IPS-18c (cell line): ENCODE data around the gene OPCML.

Experiments used
- H3K4me3 ChIP-seq: 2 replicates; pipeline ENCODE4 v1.7.0; 2013; ENCODE audit warnings: low read depth, mild to moderate bottlenecking, low read length, moderate library complexity; ENCODE audit not compliant: insufficient read depth
- H3K9me3 ChIP-seq: one replicate; pipeline ENCODE4 v1.6.1; 2013; ENCODE audit warnings: mild to moderate bottlenecking, low read length, moderate library complexity; ENCODE audit not compliant: control insufficient read depth, insufficient read depth

The OPCML gene

GRCh38 chr11:132556316-132556715, 976.0 kb downstream of the OPCML start:
- Histone ChIP-seq H3K9me3 (no peaks in the 10 kb centered on the region), H3K4me3 (no peak overlapping the region)

GRCh38 chr11:132555617-132556016, 976.7 kb downstream of the OPCML start:
- Histone ChIP-seq H3K9me3 (no peaks in the 10 kb centered on the region), H3K4me3 (no peak overlapping the region)

GRCh38 chr11:132551016-132551415, 981.3 kb downstream of the OPCML start:
- H3K4me3 ChIP-seq: no peak overlapping the region
- no peaks in the 10 kb centered on the region for H3K9me3 ChIP-seq

- H3K4me3 ChIP-seq: no peak overlapping the region
Observed at GRCh38 chr11:132549561-132549960, 982.7 kb downstream of the OPCML start.

GRCh38 chr11:132549001-132549400, 983.3 kb downstream of the OPCML start:
- no peaks in the 10 kb centered on the region for H3K9me3 ChIP-seq
- no peak overlapping the region for H3K4me3 ChIP-seq

More at GRCh38 chr11:132549561-132549960, 982.7 kb downstream of the OPCML start:
- no peaks in the 10 kb centered on the region for H3K9me3 ChIP-seq

GRCh38 chr11:132544007-132544406, 988.3 kb downstream of the OPCML start:
- no peak overlapping the region for H3K4me3 ChIP-seq
- no peaks in the 10 kb centered on the region for H3K9me3 ChIP-seq

GRCh38 chr11:132541794-132542193, 990.5 kb downstream of the OPCML start:
- no peaks in the 10 kb centered on the region for H3K9me3 ChIP-seq
- H3K4me3 ChIP-seq: no peak overlapping the region

- Histone ChIP-seq H3K9me3 (no peaks in the 10 kb centered on the region), H3K4me3 (no peak overlapping the region)
Observed at GRCh38 chr11:132540581-132540980, 991.7 kb downstream of the OPCML start.

GRCh38 chr11:132539590-132540368, 992.5 kb downstream of the OPCML start:
- Histone ChIP-seq H3K9me3 (no peaks in the 10 kb centered on the region), H3K4me3 (no peak overlapping the region)

- H3K4me3 ChIP-seq: no peak overlapping the region
- no peaks in the 10 kb centered on the region for H3K9me3 ChIP-seq
Observed at GRCh38 chr11:132538642-132539041, 993.7 kb downstream of the OPCML start.

- H3K9me3 ChIP-seq: no peaks in the 10 kb centered on the region
- H3K4me3 ChIP-seq: no peak overlapping the region
Observed at GRCh38 chr11:132535830-132536229, 996.5 kb downstream of the OPCML start.

- Histone ChIP-seq H3K4me3 (no peak overlapping the region), H3K9me3 (no peaks in the 10 kb centered on the region)
Observed at GRCh38 chr11:132531921-132532320, 1000.4 kb downstream of the OPCML start.

- Histone ChIP-seq H3K4me3 (no peak overlapping the region), H3K9me3 (no peaks in the 10 kb centered on the region)
Observed at GRCh38 chr11:132528181-132528580, 1004.1 kb downstream of the OPCML start.

GRCh38 chr11:132523929-132524328, 1008.4 kb downstream of the OPCML start:
- no peaks in the 10 kb centered on the region for H3K9me3 ChIP-seq
- no peak overlapping the region for H3K4me3 ChIP-seq

- no peak overlapping the region for H3K4me3 ChIP-seq
- H3K9me3 ChIP-seq: no peaks in the 10 kb centered on the region
Observed at GRCh38 chr11:132520199-132520598, 1012.1 kb downstream of the OPCML start.

GRCh38 chr11:132519241-132519815, 1013.0 kb downstream of the OPCML start:
- no peaks in the 10 kb centered on the region for H3K9me3 ChIP-seq
- no peak overlapping the region for H3K4me3 ChIP-seq

GRCh38 chr11:132504501-132505041, 1027.7 kb downstream of the OPCML start:
- no peaks in the 10 kb centered on the region for H3K9me3 ChIP-seq
- H3K4me3 ChIP-seq: no peak overlapping the region

- H3K9me3 ChIP-seq: no peaks in the 10 kb centered on the region
Observed at GRCh38 chr11:132501356-132501755, 1030.9 kb downstream of the OPCML start.

More at GRCh38 chr11:132501356-132501755, 1030.9 kb downstream of the OPCML start:
- no peak overlapping the region for H3K4me3 ChIP-seq
